ENCODE results near the gene SDHAF4. TPM values are rescaled to one million over a fixed set of nuclear protein-coding genes. Genes with fewer than 3 reads are reported as not detected.

The SDHAF4 gene
- total RNA-seq, 2 experiments from 2014 or later = 2.2 to 2.6 TPM

DNA sequence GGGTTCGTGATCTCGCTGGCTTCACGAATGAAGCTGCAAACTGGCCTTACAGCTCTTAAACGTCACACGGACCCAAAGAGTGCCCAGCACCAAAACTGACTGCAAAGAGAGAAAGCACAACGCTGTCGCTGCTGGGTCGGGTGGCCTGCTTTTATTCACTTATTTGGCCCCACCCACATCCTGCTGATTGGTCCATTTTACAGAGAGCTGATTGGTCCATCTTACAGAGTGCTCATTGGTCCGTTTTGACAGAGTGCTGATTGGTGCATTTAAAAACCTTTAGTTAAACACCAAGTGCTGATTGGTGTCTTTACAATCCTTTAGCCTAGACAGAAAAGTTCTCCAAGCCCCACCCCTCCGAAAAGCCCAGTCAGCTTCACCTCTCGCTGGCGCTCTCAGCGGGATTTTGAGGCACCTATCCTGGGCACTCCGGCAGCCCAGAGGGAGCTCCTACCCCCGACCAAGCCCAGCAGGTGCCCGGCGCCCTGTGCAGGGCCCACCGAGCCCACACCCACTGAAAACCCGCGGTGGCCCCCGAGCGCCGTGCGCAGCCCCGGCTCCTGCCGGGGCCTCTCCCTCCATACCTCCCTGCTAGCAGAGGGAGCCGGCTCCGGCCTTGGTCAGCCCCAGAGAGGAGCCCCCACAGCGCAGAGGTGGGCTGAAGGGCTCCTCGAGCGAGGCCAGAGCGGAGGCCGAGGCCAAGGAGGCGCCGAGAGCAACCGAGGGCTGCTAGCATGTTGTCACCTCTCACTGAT lies 60.9 kb downstream of the SDHAF4 start:
- CTCF ChIA-PET = no interaction called here
- no peaks in the 10 kb centered on the region for H3K36me3 Mint-ChIP-seq (ENCODE audit: low read depth)

DNA sequence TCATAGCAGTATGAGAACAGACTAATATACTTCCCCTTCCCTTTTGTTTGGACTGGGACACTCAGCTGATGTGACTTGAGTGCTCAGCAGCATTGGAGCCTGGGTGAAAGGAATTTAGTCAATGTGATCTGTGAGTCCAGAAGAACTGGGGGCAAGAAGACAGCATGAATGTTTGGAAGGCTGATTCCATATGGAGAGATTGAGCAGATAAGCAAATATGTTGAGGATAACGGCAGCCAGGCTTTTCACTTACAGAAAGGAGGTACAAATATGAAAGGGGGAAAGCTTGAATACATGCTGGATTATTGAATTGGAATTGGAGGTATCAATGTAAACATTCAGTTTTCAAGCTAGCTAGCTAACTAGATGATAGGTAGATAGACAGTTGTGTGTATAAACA lies 63.2 kb downstream of the SDHAF4 start:
- Histone ChIP-seq H3K9me3 (ENCODE audit: control insufficient read depth in 1 of 2, insufficient read depth in 1 of 2, low read length in 2 of 2) (peaks cover 0 to 7% of the 10 kb centered on the region in 2 experiments), H3K4me1 (ENCODE audit: insufficient read depth, low read length) (no peaks in the 10 kb centered on the region), H3K27me3 (ENCODE audit: control insufficient read depth in 1 of 2, insufficient read depth in 2 of 2, low read length in 2 of 2) (no peaks in the 10 kb centered on the region), H3K27ac (ENCODE audit: low read depth in 1 of 2, low read length in 2 of 2) (no peak overlapping the region), H3K4me3 (ENCODE audit: low read length) (no peak overlapping the region), H3K36me3 (ENCODE audit: insufficient read depth, low read length) (no peaks in the 10 kb centered on the region)
- ChIA-PET POLR2A (interaction anchor here (0.8 kb wide), 1 partner anchor 10 kb away, joined by 3 read pairs; no protein-coding TSS in a partner anchor), CTCF (no interaction called here)
- TF ChIP-seq, protein P1, sequence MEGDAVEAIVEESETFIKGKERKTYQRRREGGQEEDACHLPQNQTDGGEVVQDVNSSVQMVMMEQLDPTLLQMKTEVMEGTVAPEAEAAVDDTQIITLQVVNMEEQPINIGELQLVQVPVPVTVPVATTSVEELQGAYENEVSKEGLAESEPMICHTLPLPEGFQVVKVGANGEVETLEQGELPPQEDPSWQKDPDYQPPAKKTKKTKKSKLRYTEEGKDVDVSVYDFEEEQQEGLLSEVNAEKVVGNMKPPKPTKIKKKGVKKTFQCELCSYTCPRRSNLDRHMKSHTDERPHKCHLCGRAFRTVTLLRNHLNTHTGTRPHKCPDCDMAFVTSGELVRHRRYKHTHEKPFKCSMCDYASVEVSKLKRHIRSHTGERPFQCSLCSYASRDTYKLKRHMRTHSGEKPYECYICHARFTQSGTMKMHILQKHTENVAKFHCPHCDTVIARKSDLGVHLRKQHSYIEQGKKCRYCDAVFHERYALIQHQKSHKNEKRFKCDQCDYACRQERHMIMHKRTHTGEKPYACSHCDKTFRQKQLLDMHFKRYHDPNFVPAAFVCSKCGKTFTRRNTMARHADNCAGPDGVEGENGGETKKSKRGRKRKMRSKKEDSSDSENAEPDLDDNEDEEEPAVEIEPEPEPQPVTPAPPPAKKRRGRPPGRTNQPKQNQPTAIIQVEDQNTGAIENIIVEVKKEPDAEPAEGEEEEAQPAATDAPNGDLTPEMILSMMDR (IDR thresholded peaks at IDR 0.05) = no peak
- Mint-ChIP-seq H3K4me3 (no peak overlapping the region), H3K36me3 (ENCODE audit: low read depth) (no peaks in the 10 kb centered on the region), H3K27me3 (no peaks in the 10 kb centered on the region), H3K4me1 (ENCODE audit: low read depth) (no peaks in the 10 kb centered on the region), H3K27ac (no peak overlapping the region), H3K9me3 (no peaks in the 10 kb centered on the region)
- intact Hi-C loops (cut with DNase I, micrococcal nuclease) = no loop called here
- DNase-seq = no peak
- ATAC-seq (ENCODE audit: poor library complexity) = no peak

More for the DNA sequence above, 60.9 kb downstream of the SDHAF4 start:
- no peaks in the 10 kb centered on the region for H3K9me3 Mint-ChIP-seq
- no peaks in the 10 kb centered on the region for H3K27me3 ChIP-seq (ENCODE audit: control insufficient read depth in 1 of 2, insufficient read depth in 2 of 2, low read length in 2 of 2)
- no peak for ATAC-seq (ENCODE audit: poor library complexity)
- no peak overlapping the region for H3K27ac ChIP-seq (ENCODE audit: low read depth in 1 of 2, low read length in 2 of 2)
- TF ChIP-seq, protein P1 (IDR thresholded peaks at IDR 0.05) = no peak
- no peak overlapping the region for H3K4me3 ChIP-seq (ENCODE audit: low read length)
- peaks cover 0 to 7% of the 10 kb centered on the region in 2 experiments for H3K9me3 ChIP-seq (ENCODE audit: control insufficient read depth in 1 of 2, insufficient read depth in 1 of 2, low read length in 2 of 2)
- H3K4me3 Mint-ChIP-seq = no peak overlapping the region
- H3K27me3 Mint-ChIP-seq = no peaks in the 10 kb centered on the region
- no peaks in the 10 kb centered on the region for H3K4me1 Mint-ChIP-seq (ENCODE audit: low read depth)
- no peaks in the 10 kb centered on the region for H3K36me3 ChIP-seq (ENCODE audit: insufficient read depth, low read length)
- POLR2A ChIA-PET = no interaction called here
- intact Hi-C loops (cut with DNase I, micrococcal nuclease) = no loop called here
- no peak for DNase-seq
- H3K4me1 ChIP-seq (ENCODE audit: insufficient read depth, low read length) = no peaks in the 10 kb centered on the region
- no peak overlapping the region for H3K27ac Mint-ChIP-seq

DNA sequence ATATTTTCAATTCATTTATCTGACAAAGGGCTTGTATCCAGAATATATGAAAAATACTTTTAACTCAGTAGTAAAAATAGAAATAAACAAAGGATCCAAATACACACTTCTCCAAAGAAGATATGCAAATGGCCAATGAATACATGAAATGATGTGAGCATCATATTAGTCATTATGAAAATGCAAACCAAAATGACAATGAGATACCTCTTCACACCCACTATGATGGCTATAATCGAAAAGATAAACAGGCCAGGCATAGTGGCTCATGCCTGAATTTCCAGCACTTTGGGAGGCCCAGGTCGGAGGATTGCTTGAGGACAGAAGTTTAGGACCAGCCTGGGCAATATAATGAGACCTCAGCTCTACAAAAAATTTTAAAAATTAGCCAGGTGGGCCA lies 67.1 kb downstream of the SDHAF4 start:
- H3K27ac Mint-ChIP-seq = no peak overlapping the region
- no peak overlapping the region for H3K27ac ChIP-seq (ENCODE audit: low read depth in 1 of 2, low read length in 2 of 2)
- ChIA-PET POLR2A (no interaction called here), CTCF (interaction anchor here (0.7 kb wide), 1 partner anchor 125 kb away, joined by 4 read pairs; no protein-coding TSS in a partner anchor)
- H3K4me3 Mint-ChIP-seq = no peak overlapping the region
- H3K36me3 ChIP-seq (ENCODE audit: insufficient read depth, low read length) = no peaks in the 10 kb centered on the region
- H3K27me3 ChIP-seq (ENCODE audit: control insufficient read depth in 1 of 2, insufficient read depth in 2 of 2, low read length in 2 of 2) = no peaks in the 10 kb centered on the region
- H3K4me1 ChIP-seq (ENCODE audit: insufficient read depth, low read length) = no peaks in the 10 kb centered on the region
- no peaks in the 10 kb centered on the region for H3K36me3 Mint-ChIP-seq (ENCODE audit: low read depth)
- no peak for ATAC-seq (ENCODE audit: poor library complexity)
- TF ChIP-seq, protein P1 (IDR thresholded peaks at IDR 0.05) = no peak
- H3K27me3 Mint-ChIP-seq = no peaks in the 10 kb centered on the region
- no peaks in the 10 kb centered on the region for H3K9me3 ChIP-seq (ENCODE audit: control insufficient read depth in 1 of 2, insufficient read depth in 1 of 2, low read length in 2 of 2)
- H3K4me1 Mint-ChIP-seq (ENCODE audit: low read depth) = no peaks in the 10 kb centered on the region
- H3K4me3 ChIP-seq (ENCODE audit: low read length) = no peak overlapping the region
- DNase-seq = no peak
- intact Hi-C loops (cut with DNase I, micrococcal nuclease) = no loop called here
- no peaks in the 10 kb centered on the region for H3K9me3 Mint-ChIP-seq
